ENCODE data around the gene KCNC1.

The KCNC1 gene

GRCh38 chr11:17769218-17769617 is 34.6 kb downstream of the KCNC1 start:
- H3K27me3 ChIP-seq: no peaks in the 10 kb centered on the region
- no peaks in the 10 kb centered on the region for H3K36me3 ChIP-seq
- no peak for TF ChIP-seq CTCF (IDR thresholded peaks at IDR 0.05; ENCODE audit: low read depth, low read length)
- DNase-seq: no peak
- H3K4me3 ChIP-seq (ENCODE audit: low read depth, low read length): no peak overlapping the region
- peaks cover 9% of the 10 kb centered on the region for H3K4me1 ChIP-seq
- no peaks in the 10 kb centered on the region for H3K9me3 ChIP-seq

GRCh38 chr11:17770048-17770652 is 35.6 kb downstream of the KCNC1 start:
- no peaks in the 10 kb centered on the region for H3K27me3 ChIP-seq
- no peaks in the 10 kb centered on the region for H3K9me3 ChIP-seq
- no peaks in the 10 kb centered on the region for H3K36me3 ChIP-seq
- TF ChIP-seq CTCF (IDR thresholded peaks at IDR 0.05; ENCODE audit: low read depth, low read length): peak; percentile 19; the same call in 1 of the 2 replicates
- peaks cover 5% of the 10 kb centered on the region for H3K4me1 ChIP-seq
- peak; percentile 17 for DNase-seq
- H3K4me3 ChIP-seq (ENCODE audit: low read depth, low read length): no peak overlapping the region

GRCh38 chr11:17770917-17771316 is 36.3 kb downstream of the KCNC1 start:
- Histone ChIP-seq H3K4me3 (ENCODE audit: low read depth, low read length) (no peak overlapping the region), H3K27me3 (no peaks in the 10 kb centered on the region), H3K9me3 (no peaks in the 10 kb centered on the region), H3K4me1 (no peaks in the 10 kb centered on the region), H3K36me3 (no peaks in the 10 kb centered on the region)
- DNase-seq: no peak
- no peak for TF ChIP-seq CTCF (IDR thresholded peaks at IDR 0.05; ENCODE audit: low read depth, low read length)

- Histone ChIP-seq H3K4me1 (no peaks in the 10 kb centered on the region), H3K9me3 (no peaks in the 10 kb centered on the region), H3K27me3 (no peaks in the 10 kb centered on the region), H3K4me3 (ENCODE audit: low read depth, low read length) (no peak overlapping the region), H3K36me3 (no peaks in the 10 kb centered on the region)
- no peak for TF ChIP-seq CTCF (IDR thresholded peaks at IDR 0.05; ENCODE audit: low read depth, low read length)
- no peak for DNase-seq
Observed at GRCh38 chr11:17771415-17771814, 36.8 kb downstream of the KCNC1 start.

- DNase-seq: no peak
- Histone ChIP-seq H3K4me1 (no peaks in the 10 kb centered on the region), H3K4me3 (ENCODE audit: low read depth, low read length) (no peak overlapping the region), H3K9me3 (no peaks in the 10 kb centered on the region), H3K36me3 (no peaks in the 10 kb centered on the region), H3K27me3 (no peaks in the 10 kb centered on the region)
- TF ChIP-seq CTCF (IDR thresholded peaks at IDR 0.05; ENCODE audit: low read depth, low read length): no peak
Observed at GRCh38 chr11:17771841-17772401, 37.3 kb downstream of the KCNC1 start.
